HG03196 (cell line): ENCODE measurements around the gene FAM163A.

Source experiments
- ATAC-seq: cut with Tn5 transposase; IDR thresholded peaks from one replicate; pipeline ENCODE4 v1.9.1; 2021; ENCODE audit not compliant: unreplicated experiment

Gene FAM163A

GRCh38 chr1:179813626-179814545, 70.8 kb downstream of the FAM163A start:
- ATAC-seq = no peak

DNA sequence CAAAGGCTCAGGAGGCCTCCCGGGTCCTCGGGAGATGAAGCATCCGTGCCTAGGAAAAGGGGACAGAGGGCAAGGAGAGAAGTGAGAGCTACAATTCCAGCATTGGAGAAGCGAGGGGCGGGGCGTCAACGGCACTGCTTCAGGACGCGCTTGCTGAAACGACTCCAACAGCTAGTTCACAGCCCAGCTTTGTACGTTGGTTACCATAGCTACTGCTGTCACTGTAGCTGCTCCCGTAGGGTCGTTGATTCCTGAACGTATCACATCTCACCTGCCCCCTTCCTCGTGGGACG, 71.4 kb downstream of the FAM163A start:
- ATAC-seq = peak; percentile 10

DNA sequence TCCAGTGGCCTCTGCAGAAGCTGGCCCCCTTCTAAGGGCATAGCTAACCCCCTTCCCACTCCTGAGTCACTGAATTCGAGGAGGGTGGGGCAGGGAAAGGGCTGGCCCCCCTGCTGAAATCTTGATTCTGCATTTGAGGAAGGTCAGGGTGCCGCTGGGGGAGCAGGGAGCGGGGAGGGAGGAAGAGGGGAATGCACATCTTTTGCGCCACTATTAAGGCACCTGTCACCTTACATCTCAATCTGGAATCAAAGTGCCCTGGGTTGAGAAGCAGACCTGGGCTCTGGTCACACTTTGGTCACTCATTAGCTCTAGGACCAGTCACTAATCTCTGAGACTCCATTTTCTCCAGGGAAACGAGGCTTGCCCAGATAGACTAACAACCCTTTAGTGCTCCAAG, 72.5 kb downstream of the FAM163A start:
- ATAC-seq = no peak

GRCh38 chr1:179816196-179816960, 73.3 kb downstream of the FAM163A start:
- ATAC-seq = no peak

GRCh38 chr1:179817056-179817455, 74.0 kb downstream of the FAM163A start:
- ATAC-seq = no peak

GRCh38 chr1:179817789-179818188, 74.7 kb downstream of the FAM163A start:
- ATAC-seq = no peak

- ATAC-seq = no peak
Observed at GRCh38 chr1:179818260-179818659, 75.2 kb downstream of the FAM163A start.

DNA sequence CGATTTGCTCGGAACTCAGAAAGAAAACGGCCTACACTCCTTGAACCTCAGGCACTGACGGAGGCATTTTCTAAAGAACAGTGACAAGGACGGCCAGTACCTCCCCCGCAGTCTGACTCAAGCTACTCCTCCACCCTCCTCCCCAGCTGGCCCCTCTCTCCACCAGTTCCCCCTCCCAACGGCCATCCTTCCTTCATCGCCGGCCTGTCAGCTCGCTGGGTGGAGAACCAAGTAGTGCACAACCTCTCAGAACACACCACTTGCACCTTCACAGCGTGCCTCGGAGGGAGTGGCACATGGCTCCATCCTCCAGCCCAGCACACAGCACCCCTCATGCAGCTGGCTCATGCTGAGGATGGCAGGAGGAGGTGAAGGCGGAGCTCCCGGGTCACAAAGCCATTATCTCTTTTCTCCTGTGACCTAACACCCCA, 75.7 kb downstream of the FAM163A start:
- ATAC-seq = no peak

GRCh38 chr1:179820226-179820970, 77.3 kb downstream of the FAM163A start:
- ATAC-seq = no peak

- no peak for ATAC-seq
Observed at GRCh38 chr1:179821524-179821923, 78.4 kb downstream of the FAM163A start.

GRCh38 chr1:179822065-179822464, 79.0 kb downstream of the FAM163A start:
- ATAC-seq = no peak

DNA sequence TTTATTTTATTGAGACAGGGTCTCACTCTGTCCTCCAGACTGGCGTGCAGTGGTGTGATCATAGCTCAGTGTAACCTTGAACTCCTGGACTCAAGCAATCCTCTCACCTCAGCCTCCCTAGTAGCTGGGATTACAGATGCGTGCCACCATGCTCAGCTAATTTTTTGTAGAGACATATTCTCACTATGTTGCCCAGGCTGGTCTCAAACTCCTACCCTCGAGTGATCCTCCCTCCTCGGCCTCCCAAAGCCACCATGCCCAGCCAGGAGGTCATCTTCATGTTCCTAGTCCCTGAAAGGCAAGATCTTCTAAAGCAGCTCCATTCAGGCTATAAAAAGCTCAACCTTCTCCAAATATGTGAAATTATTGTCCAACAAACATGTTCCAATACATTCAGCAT, 80.6 kb downstream of the FAM163A start:
- ATAC-seq = no peak

GRCh38 chr1:179824265-179824664, 81.2 kb downstream of the FAM163A start:
- ATAC-seq = no peak

- no peak for ATAC-seq
Observed at GRCh38 chr1:179825206-179825605, 82.1 kb downstream of the FAM163A start.

- no peak for ATAC-seq
Observed at GRCh38 chr1:179825798-179826460, 82.8 kb downstream of the FAM163A start.

DNA sequence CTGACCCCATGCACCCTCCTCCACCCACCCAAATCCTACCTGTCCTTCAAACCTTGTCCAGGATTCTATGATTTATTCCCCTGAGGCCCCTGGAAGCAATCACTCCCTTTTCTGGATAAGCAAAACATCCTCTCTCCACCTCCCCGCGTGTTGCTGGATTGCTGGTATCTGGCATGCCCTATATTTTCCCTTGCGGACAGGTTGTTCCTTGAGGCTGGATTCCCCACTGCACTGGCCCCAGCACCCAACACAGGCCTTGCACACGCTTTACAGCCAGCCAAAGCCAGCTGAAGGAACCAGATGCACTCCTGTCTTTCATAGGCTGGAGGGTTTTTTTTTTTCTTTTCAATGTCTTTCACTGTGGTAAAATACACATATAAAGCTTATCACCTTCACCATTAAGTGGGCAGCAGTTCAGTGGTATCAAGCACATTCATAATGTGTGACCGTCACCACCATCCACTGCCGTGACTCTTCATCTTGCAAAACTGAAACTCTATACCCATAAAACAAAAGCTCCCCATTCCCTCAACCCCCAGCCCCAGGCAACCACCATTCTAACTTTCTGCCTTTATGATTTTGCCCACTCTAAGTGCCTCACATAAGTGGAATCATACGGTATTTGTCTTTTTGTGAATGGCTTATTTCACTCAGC, 83.7 kb downstream of the FAM163A start:
- no peak for ATAC-seq

DNA sequence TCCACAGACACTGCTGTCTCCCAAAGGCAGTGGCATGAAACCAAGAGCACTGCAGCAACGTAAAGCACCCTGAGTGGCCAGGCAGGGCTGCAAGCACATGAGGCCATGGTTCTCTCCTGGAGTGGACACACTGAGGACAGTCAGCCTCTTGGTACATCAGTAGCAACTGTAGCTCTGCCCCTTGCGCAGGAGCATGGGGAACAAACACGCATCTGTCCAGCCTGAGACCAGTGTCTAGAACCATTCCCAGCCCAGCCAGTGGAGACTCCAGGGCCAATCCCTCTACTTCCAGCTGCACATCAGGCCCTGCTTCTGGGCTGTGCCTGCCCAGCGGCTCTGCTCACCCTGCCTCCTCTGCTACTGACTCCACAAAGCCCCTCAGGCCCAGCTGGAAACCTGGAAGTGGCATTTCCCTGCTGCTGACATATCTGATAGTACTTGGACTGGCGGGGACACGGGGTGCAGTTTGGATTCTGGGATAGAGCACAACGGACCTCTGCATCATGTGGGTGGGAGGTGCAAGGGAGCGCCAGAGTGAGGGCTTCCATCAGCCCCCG, 85.5 kb downstream of the FAM163A start:
- ATAC-seq = no peak

DNA sequence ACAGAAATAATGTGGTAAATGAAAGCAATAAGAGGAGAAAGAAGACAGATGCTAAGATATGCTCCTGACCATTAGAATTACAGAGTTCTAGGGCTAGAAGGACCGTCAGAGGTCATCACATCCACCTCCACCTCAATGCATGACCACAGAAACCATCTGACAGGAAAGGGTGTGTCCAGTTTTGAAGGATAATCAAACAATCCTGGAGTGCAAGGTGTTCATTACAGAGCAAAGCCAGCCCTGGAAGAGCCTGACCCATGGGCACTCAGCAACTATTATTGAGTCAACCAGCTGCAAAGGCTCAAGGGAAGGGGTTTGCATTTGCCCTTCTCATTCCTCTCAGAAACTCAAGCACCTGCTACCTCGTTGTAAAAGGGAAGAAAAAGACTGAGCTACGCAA, 88.1 kb downstream of the FAM163A start:
- ATAC-seq = no peak

GRCh38 chr1:179831852-179832699, 89.0 kb downstream of the FAM163A start:
- no peak for ATAC-seq
